GM12878 (cell line): ENCODE results near the gene HORMAD1. TPM values are rescaled to one million over a fixed set of nuclear protein-coding genes. Genes with fewer than 3 reads are reported as not detected.

ENCODE experiments used
- BHLHE40 ChIP-seq, 2 experiments: fragments of 450-650 bp in 1 of 2; IDR thresholded peaks; 2 replicates each; pipeline ENCODE4 v1.6.1; 2011 to 2017; ENCODE audit warnings: low read depth in 2 of 2, borderline replicate concordance in 1 of 2, improper control_type of control experiment in 1 of 2, low read length in 1 of 2, mild to moderate bottlenecking in 1 of 2
- ETV6 ChIP-seq, 2 experiments: fragments of 450-650 bp in 1 of 2; IDR thresholded peaks in 1 of 2; conservative IDR thresholded peaks in 1 of 2; 2 replicates each; pipeline ENCODE4 v1.6.1; 2014; ENCODE audit warnings: antibody characterized with exemption in 1 of 2, borderline replicate concordance in 1 of 2, low read depth in 1 of 2, mild to moderate bottlenecking in 1 of 2, moderate library complexity in 1 of 2
- MTA3 ChIP-seq: IDR thresholded peaks from 2 replicates; pipeline ENCODE4 v1.6.1; 2012; ENCODE audit warnings: low read length, inconsistent platforms, borderline replicate concordance
- SMAD5 ChIP-seq: IDR thresholded peaks from 2 replicates; pipeline ENCODE4 v1.6.1; 2016; ENCODE audit warnings: antibody characterized with exemption, low read depth
- STAT3 ChIP-seq: IDR thresholded peaks from 2 replicates; pipeline ENCODE4 v1.6.1; 2011; ENCODE audit warnings: low read depth, low read length, improper control_type of control experiment
- ZBED1 ChIP-seq: IDR thresholded peaks from 2 replicates; pipeline ENCODE4 v1.6.1; 2016; ENCODE audit warnings: borderline replicate concordance
- polyA plus RNA-seq, 11 experiments: library from polyadenylated mRNA; depleted of rRNA in 4 of 11; unstranded in 6 of 11; stranded (reverse) in 5 of 11; fragments of >200 nt; fragmentation: Nextera tagmentation in 4 of 11; fragmentation: Illumina TruSeq in 1 of 11; extraction: Ambion mirVana in 4 of 11; extraction: Trizol in 1 of 11; gene quantifications; 1 replicate in 1 of 11; 2 replicates in 10 of 11; pipeline versions ENCODE4 v1.2.1 to v1.2.3, GENCODE V29; 2011 to 2016; ENCODE audit warnings: inconsistent platforms in 2 of 11, missing spikeins in 2 of 11, low read depth in 1 of 11
- total RNA-seq, 4 experiments: library from RNA; depleted of rRNA in 3 of 4; stranded (reverse); fragments of >200 nt in 3 of 4; fragmentation: Illumina TruSeq in 1 of 4; extraction: Trizol in 1 of 4; gene quantifications; 2 replicates each; pipeline versions ENCODE4 v1.2.1 to v1.2.3, GENCODE V29; 2013 to 2021
- TF ChIP-seq, protein P1 (sequence below): fragments of 450-650 bp; formaldehyde crosslinking; IDR thresholded peaks from 2 replicates; pipeline ENCODE4 v1.4.0; 2022; ENCODE audit warnings: mild to moderate bottlenecking, moderate library complexity
- TF ChIP-seq, protein P2 (sequence below): IDR thresholded peaks from 2 replicates; pipeline ENCODE4 v1.6.1; 2011; ENCODE audit warnings: low read depth, low read length, improper control_type of control experiment, borderline replicate concordance
- TF ChIP-seq, protein P3 (sequence below): IDR thresholded peaks from 2 replicates; pipeline ENCODE4 v1.6.1; 2012; ENCODE audit warnings: improper control_type of control experiment, low read depth, low read length; ENCODE audit not compliant: insufficient replicate concordance
- TF ChIP-seq, protein P4 (sequence below): IDR thresholded peaks from 2 replicates; pipeline ENCODE4 v1.6.1; 2012; ENCODE audit warnings: low read length, inconsistent platforms
- TF ChIP-seq, protein P5 (sequence below): fragments of 450-650 bp; IDR thresholded peaks from 2 replicates; pipeline ENCODE4 v1.6.1; 2016; ENCODE audit warnings: mild to moderate bottlenecking

Gene HORMAD1
- total and polyA plus RNA-seq, 10 of the 15 experiments (the other 5 are each of a cell fraction or from before 2014, with no cell fraction given) = 0.08 to 0.22 (median 0.20) TPM; not detected in 6

DNA sequence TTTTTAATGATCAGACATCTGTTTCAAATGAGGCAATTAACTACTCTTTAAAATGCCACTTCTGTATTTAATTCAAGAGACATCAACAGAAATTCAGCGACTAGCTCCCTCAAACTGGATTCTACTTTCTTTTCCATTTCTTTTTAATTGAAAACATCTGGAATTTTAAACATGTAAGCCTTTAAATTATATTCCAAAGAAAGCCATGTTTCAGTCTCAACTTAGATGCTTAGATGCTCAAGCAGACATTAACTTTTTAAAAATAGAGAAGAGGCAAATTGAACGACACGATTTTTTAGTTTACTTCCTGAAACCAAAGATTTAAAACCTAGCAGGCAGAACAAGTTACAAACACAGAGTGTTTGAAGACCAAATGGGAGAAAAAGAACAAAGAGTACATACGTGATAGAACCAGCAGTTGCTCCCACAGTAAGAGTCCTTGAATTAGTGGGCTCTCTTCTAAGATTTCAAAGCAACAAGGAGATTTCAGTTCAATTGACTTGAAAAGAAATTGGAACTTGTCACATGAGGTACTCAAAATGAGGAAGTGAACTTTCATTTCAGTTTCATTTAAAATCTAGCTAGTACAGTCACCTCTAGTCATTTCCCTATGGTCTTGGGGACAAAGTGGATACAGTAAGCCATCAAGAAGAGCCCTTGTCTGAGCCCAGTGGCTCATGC, 44.7 kb upstream of the HORMAD1 start, which contains the start of gene CTSS (continued):
- TF ChIP-seq, protein P1, sequence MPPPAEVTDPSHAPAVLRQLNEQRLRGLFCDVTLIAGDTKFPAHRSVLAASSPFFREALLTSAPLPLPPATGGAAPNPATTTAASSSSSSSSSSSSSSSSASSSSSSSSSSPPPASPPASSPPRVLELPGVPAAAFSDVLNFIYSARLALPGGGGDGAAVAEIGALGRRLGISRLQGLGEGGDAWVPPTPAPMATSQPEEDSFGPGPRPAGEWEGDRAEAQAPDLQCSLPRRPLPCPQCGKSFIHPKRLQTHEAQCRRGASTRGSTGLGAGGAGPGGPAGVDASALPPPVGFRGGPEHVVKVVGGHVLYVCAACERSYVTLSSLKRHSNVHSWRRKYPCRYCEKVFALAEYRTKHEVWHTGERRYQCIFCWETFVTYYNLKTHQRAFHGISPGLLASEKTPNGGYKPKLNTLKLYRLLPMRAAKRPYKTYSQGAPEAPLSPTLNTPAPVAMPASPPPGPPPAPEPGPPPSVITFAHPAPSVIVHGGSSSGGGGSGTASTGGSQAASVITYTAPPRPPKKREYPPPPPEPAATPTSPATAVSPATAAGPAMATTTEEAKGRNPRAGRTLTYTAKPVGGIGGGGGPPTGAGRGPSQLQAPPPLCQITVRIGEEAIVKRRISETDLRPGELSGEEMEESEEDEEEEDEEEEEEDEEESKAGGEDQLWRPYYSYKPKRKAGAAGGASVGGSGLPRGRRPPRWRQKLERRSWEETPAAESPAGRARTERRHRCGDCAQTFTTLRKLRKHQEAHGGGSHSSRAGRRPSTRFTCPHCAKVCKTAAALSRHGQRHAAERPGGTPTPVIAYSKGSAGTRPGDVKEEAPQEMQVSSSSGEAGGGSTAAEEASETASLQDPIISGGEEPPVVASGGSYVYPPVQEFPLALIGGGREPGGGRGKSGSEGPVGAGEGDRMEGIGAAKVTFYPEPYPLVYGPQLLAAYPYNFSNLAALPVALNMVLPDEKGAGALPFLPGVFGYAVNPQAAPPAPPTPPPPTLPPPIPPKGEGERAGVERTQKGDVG (CRISPR knock-in tag) = no peak
- TF ChIP-seq ZBED1 = peak; percentile 71
- TF ChIP-seq, protein P2, sequence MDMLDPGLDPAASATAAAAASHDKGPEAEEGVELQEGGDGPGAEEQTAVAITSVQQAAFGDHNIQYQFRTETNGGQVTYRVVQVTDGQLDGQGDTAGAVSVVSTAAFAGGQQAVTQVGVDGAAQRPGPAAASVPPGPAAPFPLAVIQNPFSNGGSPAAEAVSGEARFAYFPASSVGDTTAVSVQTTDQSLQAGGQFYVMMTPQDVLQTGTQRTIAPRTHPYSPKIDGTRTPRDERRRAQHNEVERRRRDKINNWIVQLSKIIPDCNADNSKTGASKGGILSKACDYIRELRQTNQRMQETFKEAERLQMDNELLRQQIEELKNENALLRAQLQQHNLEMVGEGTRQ = peak; percentile 45; the same call in 1 of the 2 replicates
- TF ChIP-seq, protein P3, sequence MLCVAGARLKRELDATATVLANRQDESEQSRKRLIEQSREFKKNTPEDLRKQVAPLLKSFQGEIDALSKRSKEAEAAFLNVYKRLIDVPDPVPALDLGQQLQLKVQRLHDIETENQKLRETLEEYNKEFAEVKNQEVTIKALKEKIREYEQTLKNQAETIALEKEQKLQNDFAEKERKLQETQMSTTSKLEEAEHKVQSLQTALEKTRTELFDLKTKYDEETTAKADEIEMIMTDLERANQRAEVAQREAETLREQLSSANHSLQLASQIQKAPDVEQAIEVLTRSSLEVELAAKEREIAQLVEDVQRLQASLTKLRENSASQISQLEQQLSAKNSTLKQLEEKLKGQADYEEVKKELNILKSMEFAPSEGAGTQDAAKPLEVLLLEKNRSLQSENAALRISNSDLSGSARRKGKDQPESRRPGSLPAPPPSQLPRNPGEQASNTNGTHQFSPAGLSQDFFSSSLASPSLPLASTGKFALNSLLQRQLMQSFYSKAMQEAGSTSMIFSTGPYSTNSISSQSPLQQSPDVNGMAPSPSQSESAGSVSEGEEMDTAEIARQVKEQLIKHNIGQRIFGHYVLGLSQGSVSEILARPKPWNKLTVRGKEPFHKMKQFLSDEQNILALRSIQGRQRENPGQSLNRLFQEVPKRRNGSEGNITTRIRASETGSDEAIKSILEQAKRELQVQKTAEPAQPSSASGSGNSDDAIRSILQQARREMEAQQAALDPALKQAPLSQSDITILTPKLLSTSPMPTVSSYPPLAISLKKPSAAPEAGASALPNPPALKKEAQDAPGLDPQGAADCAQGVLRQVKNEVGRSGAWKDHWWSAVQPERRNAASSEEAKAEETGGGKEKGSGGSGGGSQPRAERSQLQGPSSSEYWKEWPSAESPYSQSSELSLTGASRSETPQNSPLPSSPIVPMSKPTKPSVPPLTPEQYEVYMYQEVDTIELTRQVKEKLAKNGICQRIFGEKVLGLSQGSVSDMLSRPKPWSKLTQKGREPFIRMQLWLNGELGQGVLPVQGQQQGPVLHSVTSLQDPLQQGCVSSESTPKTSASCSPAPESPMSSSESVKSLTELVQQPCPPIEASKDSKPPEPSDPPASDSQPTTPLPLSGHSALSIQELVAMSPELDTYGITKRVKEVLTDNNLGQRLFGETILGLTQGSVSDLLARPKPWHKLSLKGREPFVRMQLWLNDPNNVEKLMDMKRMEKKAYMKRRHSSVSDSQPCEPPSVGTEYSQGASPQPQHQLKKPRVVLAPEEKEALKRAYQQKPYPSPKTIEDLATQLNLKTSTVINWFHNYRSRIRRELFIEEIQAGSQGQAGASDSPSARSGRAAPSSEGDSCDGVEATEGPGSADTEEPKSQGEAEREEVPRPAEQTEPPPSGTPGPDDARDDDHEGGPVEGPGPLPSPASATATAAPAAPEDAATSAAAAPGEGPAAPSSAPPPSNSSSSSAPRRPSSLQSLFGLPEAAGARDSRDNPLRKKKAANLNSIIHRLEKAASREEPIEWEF = peak; percentile 95
- peak in 1 of 2 experiments; percentile 42; a peak in 1 of 4 replicates for TF ChIP-seq ETV6 (conservative IDR thresholded peaks at IDR 0.05 in 1 of 2, IDR thresholded peaks at IDR 0.05 in 1 of 2; ENCODE audit: borderline replicate concordance in 1 of 2, low read depth in 1 of 2)
- TF ChIP-seq SMAD5 = 0 out of 2 replicates have a peak, but pooled peaks have one; percentile 45
- TF ChIP-seq BHLHE40 (IDR thresholded peaks at IDR 0.05; ENCODE audit: borderline replicate concordance in 1 of 2, low read depth in 2 of 2, low read length in 1 of 2) = peak; percentile 69 to 78
- TF ChIP-seq, protein P4, sequence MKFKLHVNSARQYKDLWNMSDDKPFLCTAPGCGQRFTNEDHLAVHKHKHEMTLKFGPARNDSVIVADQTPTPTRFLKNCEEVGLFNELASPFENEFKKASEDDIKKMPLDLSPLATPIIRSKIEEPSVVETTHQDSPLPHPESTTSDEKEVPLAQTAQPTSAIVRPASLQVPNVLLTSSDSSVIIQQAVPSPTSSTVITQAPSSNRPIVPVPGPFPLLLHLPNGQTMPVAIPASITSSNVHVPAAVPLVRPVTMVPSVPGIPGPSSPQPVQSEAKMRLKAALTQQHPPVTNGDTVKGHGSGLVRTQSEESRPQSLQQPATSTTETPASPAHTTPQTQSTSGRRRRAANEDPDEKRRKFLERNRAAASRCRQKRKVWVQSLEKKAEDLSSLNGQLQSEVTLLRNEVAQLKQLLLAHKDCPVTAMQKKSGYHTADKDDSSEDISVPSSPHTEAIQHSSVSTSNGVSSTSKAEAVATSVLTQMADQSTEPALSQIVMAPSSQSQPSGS = peak; percentile 15; the same call in 1 of the 2 replicates
- 0 out of 2 replicates have a peak, but pooled peaks have one; percentile 40 for TF ChIP-seq MTA3
- TF ChIP-seq, protein P5, sequence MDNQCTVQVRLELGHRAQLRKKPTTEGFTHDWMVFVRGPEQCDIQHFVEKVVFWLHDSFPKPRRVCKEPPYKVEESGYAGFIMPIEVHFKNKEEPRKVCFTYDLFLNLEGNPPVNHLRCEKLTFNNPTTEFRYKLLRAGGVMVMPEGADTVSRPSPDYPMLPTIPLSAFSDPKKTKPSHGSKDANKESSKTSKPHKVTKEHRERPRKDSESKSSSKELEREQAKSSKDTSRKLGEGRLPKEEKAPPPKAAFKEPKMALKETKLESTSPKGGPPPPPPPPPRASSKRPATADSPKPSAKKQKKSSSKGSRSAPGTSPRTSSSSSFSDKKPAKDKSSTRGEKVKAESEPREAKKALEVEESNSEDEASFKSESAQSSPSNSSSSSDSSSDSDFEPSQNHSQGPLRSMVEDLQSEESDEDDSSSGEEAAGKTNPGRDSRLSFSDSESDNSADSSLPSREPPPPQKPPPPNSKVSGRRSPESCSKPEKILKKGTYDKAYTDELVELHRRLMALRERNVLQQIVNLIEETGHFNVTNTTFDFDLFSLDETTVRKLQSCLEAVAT = 0 out of 2 replicates have a peak, but pooled peaks have one; percentile 10
- 0 out of 2 replicates have a peak, but pooled peaks have one; percentile 9 for TF ChIP-seq STAT3
- TF ChIP-seq, all 136 proteins: peak for 35
